Activated CD8-positive, alpha-beta memory T cell treated with anti-CD3 and anti-CD28 coated beads, Interleukin-2, amount 50 U/mL, for 4 hours (primary cell): ENCODE results near the gene GULP1.
"Not testable (repeated sequence)": the region's sequence is repeated elsewhere in the genome, so short reads cannot be mapped to it uniquely, and the experiment has no call there.

Experiments
- DNase-seq: peaks from one replicate; pipeline ENCODE4 v3.0.0-alpha.2; 2020

GULP1 gene

DNA sequence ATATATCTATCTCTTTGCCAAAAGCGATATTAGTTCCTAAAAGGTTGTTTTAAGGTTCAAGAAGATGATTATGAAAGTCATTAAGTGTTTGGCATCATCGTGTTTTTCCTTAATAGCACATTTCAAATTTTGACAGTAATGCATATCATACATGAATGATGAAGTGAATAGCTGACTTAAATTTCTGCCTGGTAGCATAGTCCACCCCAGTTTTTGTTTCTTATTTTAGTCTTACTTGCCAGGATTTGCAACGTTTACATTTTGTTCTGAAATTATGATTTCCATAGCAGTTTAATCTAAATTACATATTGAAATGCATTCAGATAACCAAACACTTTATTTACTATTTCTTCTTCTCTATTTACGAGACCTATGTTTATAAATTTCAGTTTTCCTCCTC is 201.1 kb downstream of the GULP1 start:
- DNase-seq = no peak

- no peak for DNase-seq
Measured at GRCh38 chr2:188494906-188495305, 203.2 kb downstream of the GULP1 start.

DNA sequence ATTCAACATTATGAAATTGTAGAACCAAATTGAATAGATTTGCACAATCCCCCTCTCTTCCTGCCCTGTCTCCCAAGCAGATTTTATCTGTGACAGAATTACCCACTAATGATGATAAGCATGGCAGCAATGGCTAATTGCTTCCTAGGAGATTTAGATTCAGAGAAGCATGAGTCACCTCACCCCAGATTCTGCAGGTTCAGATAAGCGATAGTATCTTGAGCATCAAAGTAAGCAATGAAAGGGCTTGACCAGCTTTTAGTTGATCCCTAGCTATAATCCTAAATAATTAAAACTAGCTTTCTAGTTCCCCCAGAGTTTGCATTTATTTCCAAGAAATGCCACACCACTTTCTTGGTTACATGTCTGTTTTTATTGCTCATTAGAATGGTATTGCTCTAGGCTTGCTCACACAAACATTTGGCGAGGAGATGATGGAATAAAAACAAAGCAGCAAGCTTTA is 204.3 kb downstream of the GULP1 start:
- DNase-seq = no peak

DNA sequence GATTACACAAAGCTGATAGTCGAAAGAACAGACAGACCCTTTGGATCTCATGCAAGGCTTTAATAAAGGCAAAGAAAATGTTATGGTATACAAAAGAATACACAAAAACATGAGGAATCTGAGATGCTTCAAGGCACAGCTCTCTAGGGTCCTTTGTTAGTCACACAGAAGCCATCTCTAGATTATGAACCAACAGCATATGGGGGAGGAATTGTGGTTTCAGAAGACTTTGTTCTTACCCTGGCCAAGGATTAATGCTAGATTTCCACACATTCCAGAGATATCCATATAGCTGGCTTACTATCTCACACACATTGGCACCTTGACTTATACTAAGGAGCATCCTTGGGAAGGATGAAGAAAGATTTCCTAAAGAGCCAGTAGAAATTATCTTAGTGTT is 206.1 kb downstream of the GULP1 start:
- DNase-seq = no peak

- DNase-seq = no peak
Measured at GRCh38 chr2:188503975-188504374, 212.3 kb downstream of the GULP1 start.

DNA sequence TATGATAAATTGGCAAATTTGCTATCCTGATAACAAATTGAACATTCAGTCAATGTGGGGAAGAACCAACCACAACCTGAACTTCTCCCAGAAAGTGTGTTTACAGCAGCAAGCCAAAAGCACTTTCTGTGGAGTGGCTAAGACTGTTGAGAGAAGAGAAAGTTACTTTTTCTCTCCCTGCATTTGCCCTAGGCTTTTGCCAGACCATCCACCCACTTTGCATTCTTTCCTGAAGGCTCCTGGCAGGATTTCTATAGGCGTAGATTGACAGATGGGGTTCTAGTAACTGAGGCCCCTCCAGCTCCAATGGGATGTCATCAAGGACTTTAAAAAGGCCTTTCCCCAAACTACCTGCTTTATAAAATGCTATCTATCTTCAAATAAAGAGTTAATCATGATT is 215.2 kb downstream of the GULP1 start:
- no peak for DNase-seq

DNA sequence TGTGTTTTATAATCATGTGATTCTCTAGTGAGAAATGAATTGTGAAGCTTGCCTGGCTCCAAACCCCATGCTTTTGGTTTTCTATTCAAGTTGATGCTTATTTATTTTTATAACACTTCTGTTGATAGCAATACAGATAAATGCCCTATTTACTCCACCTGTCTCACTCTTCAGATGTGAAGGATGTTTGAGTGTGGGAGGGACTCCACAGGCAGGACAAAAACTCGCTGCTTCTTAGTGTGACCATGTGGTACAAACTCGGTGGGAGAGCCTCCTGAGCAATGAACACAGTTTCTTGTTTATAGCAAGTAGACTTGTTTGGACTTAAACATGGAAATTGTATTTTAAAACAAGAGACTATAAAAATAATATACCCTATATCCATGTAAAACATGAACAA is 219.7 kb downstream of the GULP1 start:
- DNase-seq = no peak

- no peak for DNase-seq
Measured at GRCh38 chr2:188512456-188512855, 220.8 kb downstream of the GULP1 start.

GRCh38 chr2:188515918-188516317 is 224.2 kb downstream of the GULP1 start:
- no peak for DNase-seq

DNA sequence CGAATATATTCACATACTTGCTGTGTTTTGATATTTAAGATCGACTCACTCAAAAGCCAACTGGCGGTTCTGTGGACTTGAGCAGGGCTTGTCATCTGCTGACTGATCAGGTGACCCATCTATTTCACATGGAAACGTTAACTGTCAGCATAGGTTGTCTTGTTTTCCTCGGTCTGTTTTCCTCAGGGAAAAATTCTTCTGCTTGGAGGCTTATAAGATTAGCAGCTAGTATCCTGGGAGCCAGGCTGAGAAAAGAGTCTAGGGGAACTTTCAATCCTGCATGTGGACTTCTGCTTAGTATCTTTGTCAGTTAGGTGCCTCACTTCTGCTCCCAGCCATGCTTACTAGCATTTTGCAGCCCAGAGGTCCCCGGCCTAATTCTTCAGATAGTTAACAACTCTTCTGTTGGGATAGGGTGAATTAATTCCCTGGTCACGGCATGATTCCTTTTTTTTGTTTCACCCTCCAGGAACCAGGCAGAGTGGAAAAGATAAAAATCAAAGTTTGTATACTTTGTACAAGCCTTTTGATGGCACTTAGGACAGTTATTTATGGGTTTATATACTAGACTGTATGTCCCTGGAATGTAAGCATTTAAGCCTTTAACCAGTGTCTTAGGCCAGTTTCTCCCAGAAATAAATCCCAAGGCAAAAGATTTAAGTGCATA is 226.0 kb downstream of the GULP1 start:
- no peak for DNase-seq

DNA sequence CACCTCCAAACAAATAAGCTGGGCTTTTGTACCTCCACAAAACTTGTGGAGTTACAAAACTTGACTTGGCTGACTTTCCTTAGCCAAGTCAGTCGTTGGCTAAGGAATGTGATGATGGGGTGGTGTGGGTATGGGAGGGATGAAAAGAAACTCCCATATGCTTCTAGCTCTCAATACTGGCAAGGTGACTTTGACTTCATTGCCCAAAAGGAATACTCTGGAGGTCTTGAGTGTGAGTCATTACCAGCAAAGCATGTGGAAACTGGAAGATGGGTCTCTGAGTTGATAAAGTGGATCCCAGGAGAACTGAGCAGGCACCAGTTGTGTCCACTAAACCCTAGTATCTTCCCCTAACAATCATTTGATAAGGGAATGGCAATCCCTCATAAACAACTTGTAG is 226.7 kb downstream of the GULP1 start:
- DNase-seq = no peak

DNA sequence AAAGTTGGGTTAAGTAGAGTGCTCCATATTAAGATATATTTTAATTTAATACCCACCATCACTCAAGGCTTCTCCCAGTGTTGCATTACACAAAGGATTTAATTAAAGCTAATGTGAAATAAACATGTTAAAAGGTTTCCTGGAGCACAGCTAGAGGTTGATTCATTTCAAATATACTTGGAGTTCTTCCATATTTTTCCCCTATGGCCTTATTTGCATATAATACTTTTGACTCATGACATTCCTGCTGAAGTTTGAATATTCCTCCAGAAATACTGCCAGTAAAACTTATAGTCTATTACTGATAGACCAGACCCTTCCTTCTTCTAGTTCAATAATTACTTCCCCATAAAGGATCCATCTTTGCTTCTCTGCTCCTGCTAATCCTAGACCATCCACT is 227.5 kb downstream of the GULP1 start:
- DNase-seq = no peak

GRCh38 chr2:188522517-188522916 is 230.8 kb downstream of the GULP1 start:
- no peak for DNase-seq

DNA sequence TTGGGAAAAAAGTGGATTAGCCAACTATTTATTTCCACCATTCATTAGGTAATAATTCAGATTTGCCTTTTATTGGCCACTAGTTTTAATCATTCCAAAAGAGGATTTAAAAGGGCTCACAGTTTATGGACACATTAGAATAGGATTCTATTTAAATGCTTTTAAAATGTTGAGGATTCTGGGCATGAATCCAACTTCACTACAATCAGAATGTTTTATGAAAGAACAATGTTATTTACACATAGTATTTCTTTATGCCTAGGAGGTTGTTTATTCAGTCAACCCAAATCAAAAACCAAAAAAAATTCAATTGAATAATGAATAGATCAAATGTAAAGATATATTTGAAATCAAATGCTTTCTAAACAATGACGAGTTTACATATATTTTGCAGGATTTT is 232.2 kb downstream of the GULP1 start:
- no peak for DNase-seq

- no peak for DNase-seq
Measured at GRCh38 chr2:188524519-188525113, 232.9 kb downstream of the GULP1 start.

GRCh38 chr2:188526701-188527100 is 235.0 kb downstream of the GULP1 start:
- DNase-seq = no peak

- no peak for DNase-seq
Measured at GRCh38 chr2:188527141-188527540, 235.5 kb downstream of the GULP1 start.

- DNase-seq = no peak
Measured at GRCh38 chr2:188527581-188527993, 235.9 kb downstream of the GULP1 start.

- DNase-seq = no peak
Measured at GRCh38 chr2:188529710-188530109, 238.0 kb downstream of the GULP1 start.

GRCh38 chr2:188534875-188535274 is 243.2 kb downstream of the GULP1 start:
- no peak for DNase-seq

DNA sequence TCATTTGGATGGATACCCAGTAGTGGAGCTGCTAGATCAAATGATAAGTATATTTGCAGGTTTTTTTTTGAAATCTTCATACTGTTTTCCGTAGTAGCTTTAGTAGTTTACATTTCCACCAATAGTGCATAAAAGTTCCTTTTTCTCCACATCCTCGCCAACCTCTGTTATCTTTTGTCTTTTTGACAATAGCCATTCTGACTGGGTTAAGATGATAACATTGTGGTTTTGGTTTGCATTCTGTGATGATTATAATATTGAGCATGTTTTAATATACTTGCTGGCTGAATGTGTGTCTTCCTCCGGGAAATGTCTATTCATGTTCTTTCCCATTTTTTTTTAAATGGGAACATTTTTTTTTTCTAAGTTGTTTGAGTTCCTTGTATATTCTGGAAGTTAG is 260.0 kb downstream of the GULP1 start:
- DNase-seq = no peak

DNA sequence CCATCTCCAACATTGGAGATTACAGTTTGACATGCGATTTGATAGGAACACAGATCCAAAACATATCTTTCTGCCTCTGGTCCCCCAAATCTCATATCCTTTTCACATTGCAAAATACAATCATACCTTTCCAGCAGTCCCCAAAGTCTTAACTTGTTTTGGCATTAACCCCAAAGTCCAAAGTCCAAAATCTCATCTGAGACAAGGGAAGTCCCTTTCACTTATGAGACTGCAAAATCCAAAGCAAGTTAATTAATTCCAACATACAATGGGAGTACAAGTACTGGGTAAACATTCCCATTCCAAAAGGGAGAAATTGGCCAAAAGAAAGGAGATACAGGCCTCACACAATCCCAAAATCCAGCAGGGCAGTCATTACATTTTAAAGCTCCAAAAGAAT is 265.4 kb downstream of the GULP1 start:
- no peak for DNase-seq

GRCh38 chr2:188559455-188559854 is 267.8 kb downstream of the GULP1 start:
- not testable (repeated sequence) for DNase-seq

GRCh38 chr2:188561473-188561979 is 269.9 kb downstream of the GULP1 start:
- no peak for DNase-seq
